Muscle layer of duodenum (tissue), 2 donors: ENCODE results near the gene DDIT4.

Experiments used
- H3K27ac ChIP-seq: one replicate; pipeline ENCODE4 v1.7.0; 2013; ENCODE audit warnings: mild to moderate bottlenecking, low read length
- H3K27me3 ChIP-seq: one replicate; pipeline ENCODE4 v1.7.0; 2013; ENCODE audit warnings: low read depth, mild to moderate bottlenecking, control low read depth, low read length
- H3K36me3 ChIP-seq, 2 donors: one replicate each; pipeline ENCODE4 v1.7.0; 2013; ENCODE audit warnings: low read length in 2 of 2, control low read depth in 1 of 2, mild to moderate bottlenecking in 1 of 2; ENCODE audit not compliant: insufficient read depth in 2 of 2, control insufficient read depth in 1 of 2
- H3K4me1 ChIP-seq, 2 donors: one replicate each; pipeline ENCODE4 v1.7.0; 2013; ENCODE audit warnings: low read length in 2 of 2, mild to moderate bottlenecking in 2 of 2, control low read depth in 1 of 2, moderate library complexity in 1 of 2; ENCODE audit not compliant: insufficient read depth in 2 of 2, control insufficient read depth in 1 of 2
- H3K4me3 ChIP-seq, 2 donors: one replicate each; pipeline ENCODE4 v1.7.0; 2013; ENCODE audit warnings: low read length in 2 of 2, low read depth in 1 of 2, mild to moderate bottlenecking in 1 of 2
- H3K9me3 ChIP-seq, 2 donors: one replicate each; pipeline ENCODE4 v1.7.0; 2013; ENCODE audit warnings: low read length in 2 of 2, control low read depth in 1 of 2, mild to moderate bottlenecking in 1 of 2; ENCODE audit not compliant: control insufficient read depth in 1 of 2
- donor health status: healthy.

Gene DDIT4

DNA sequence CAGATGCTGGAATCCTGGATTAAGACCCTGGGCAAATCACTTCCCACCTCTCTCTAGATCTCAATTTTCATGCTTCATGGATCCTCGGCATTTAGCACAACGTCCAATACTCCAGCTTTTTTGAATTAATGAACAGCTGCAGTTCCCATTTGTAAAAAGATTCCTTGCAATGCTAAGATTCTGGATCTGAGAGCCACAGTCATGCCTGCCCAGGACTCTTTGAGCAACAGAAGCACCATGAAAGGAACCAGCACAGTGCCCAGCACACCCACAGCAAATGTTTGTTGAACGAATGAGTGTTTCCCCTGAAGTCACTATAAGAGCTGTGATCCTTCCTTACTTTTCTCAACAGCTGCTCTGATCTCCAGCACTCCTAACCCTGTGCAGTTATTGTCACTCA is 20.8 kb upstream of the DDIT4 start:
- no peak overlapping the region for H3K4me3 ChIP-seq
- H3K27ac ChIP-seq = peak overlapping the region; percentile 4
- H3K4me1 ChIP-seq = peaks cover 32 to 54% of the 10 kb centered on the region in 2 donors
- H3K9me3 ChIP-seq = no peaks in the 10 kb centered on the region
- H3K36me3 ChIP-seq = no peaks in the 10 kb centered on the region
- H3K27me3 ChIP-seq = no peaks in the 10 kb centered on the region

DNA sequence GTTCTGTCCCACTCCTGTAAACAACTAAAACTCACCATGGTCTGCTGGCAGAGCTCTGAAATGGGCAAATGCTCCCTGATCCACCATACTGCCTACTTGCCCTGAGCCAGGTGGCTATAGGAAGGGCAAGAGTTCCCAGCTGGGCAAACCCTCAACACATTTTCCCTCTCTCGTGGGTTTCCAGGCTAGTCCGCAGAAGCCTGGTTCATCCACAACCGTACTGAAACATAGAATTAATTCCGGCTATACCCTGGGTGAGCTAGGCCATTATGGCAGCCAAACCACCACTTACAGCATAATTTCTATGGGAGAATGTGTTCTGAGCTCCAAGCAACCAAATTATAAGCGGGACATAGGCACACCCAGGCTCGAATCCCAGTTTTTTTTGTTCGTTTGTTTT is 20.1 kb upstream of the DDIT4 start:
- H3K4me3 ChIP-seq = no peak overlapping the region
- H3K9me3 ChIP-seq = no peaks in the 10 kb centered on the region
- no peaks in the 10 kb centered on the region for H3K36me3 ChIP-seq
- H3K27me3 ChIP-seq = no peaks in the 10 kb centered on the region
- H3K4me1 ChIP-seq = peaks cover 27 to 48% of the 10 kb centered on the region in 2 donors
- peak overlapping the region; percentile 4 for H3K27ac ChIP-seq

DNA sequence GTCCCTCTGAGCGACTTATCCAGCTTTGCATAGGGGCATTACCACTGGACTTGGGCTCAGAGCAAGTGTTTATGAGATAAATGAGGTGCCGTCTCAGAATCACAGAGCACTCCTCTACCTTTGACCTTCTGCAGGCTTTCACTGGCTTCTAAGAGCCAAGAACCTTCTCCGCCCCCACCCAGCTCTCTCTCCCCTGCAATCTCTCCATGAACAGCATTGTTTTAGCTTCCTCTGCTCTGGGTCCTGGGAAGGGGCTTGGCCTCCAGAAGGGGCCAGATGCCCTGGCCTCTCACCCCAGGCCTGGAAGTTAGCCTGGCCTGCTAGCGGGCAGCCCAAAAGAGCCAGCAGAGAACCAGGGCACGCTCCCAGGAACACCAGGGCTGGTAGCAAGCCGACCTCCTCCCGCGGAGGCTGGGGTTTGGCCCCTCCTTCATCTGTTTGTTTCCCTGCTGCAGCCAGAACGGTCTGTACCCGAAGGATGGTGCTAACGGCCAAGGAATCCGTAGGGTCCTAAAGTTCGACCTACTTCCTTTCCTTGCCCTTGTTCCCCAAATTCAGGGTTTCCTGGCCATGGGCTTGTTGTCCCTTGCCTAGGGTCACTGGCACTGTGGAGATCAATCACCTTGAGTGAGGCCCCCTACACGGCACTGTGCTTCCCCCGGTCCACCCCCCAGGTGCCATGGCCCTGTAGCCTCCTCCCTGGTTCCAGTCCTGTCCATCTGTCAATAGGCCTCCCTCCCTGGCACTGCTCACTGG is 18.7 kb upstream of the DDIT4 start:
- H3K4me1 ChIP-seq = peaks cover 30 to 50% of the 10 kb centered on the region in 2 donors
- peak overlapping the region; percentile 89 for H3K27ac ChIP-seq
- no peaks in the 10 kb centered on the region for H3K9me3 ChIP-seq
- H3K27me3 ChIP-seq = no peaks in the 10 kb centered on the region
- H3K4me3 ChIP-seq = peak overlapping the region; percentile 33 to 49
- no peaks in the 10 kb centered on the region for H3K36me3 ChIP-seq

DNA sequence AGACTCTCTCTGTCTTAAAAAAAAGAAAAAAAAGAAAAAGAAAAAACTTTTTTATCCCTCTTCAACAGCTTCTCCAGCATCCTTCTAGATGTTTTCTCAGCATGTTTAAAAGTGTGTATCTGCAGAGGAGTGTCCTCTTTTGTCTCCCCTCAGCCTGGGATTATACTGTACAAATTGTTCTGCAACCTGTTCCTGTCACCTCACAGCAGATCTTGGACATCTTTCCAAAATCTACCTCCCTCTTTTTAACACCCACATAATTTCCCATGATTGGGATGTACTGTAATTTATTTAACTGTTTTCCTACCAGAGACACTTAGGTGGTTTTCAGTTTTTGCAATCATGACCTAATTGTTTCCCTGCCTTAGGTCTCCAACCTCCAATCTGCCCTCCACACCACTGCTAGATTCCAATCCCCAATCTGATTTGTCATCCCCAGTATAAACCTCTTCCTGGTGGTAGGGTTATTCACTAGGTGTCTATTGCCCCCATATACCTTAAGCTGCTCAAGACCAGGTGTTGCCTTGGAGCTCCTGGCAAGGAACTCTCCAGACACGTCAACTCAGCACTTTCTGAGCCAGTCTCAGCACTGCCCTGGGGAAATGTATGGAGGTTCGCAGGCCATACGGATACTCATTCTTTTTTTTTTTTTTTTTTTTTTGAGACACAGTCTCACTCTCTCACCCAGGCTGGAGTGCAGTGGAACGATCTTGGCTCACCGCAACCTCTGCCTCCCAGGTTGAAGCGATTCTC is 17.6 kb upstream of the DDIT4 start:
- no peaks in the 10 kb centered on the region for H3K9me3 ChIP-seq
- no peak overlapping the region for H3K4me3 ChIP-seq
- H3K27ac ChIP-seq = peak overlapping the region; percentile 89
- no peaks in the 10 kb centered on the region for H3K36me3 ChIP-seq
- H3K27me3 ChIP-seq = no peaks in the 10 kb centered on the region
- H3K4me1 ChIP-seq = peaks cover 35 to 56% of the 10 kb centered on the region in 2 donors

DNA sequence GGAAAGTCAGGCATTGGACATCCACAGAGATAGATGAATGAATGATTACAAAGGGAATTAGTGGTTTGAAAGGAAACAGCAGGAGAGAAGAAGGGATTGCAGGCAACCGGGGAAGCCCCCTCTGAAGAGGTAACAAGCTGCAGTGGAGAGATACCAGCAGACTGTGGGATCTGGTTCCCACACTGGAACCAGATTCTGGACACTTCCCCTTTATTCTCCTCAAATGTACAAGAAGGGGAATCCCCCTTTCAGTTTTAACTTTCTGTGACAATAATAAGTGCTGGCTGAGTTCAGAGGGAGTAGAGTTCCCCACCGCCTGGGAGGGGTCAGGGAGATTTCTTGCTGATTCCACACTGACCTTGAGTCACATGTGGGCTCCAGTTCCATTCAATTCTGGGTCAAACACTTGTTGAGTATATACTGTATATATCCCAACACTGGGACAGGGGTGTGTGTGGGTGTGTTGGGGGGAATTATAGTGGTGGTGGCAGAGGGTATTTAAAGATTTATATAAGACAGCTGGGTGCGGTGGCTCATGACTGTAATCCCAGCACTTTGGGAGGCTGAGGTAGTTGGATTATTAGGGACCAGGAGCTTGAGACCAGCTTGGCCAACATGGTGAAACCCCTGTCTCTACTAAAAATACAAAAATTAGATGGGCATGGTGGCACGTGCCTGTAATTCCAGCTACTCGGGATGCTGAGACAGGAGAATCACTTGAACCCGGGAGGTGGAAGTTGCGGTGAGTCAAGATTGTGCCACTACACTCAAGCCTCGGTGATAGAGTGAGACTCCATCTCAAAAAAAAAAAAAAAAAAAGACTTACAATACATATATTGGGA is 16.5 kb upstream of the DDIT4 start:
- H3K4me1 ChIP-seq = peaks cover 39 to 62% of the 10 kb centered on the region in 2 donors

DNA sequence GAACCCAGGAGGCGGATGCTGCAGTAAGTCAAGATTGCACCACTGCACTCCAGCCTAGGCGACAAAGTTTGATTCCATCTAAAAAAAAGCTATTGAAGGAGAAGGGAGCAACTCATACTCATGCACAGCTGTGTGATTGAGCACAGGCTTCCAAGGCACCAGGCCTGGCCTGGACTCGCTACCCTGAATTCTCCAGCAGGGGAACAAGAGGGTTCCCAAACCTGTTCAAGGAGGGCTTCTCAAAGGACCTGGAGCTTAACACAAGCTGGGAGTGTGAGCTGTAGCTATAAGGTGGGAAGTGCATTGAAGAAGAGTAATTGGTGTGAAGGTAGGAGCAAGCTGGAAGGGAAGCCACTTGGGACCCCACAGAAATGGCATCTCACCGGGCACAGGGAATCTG is 15.1 kb upstream of the DDIT4 start:
- Histone ChIP-seq H3K27me3 (no peaks in the 10 kb centered on the region), H3K27ac (no peak overlapping the region), H3K4me1 (peaks cover 39 to 56% of the 10 kb centered on the region in 2 donors), H3K36me3 (no peaks in the 10 kb centered on the region), H3K4me3 (no peak overlapping the region), H3K9me3 (no peaks in the 10 kb centered on the region)

More for the DNA sequence above, 16.5 kb upstream of the DDIT4 start:
- Histone ChIP-seq H3K4me3 (no peak overlapping the region), H3K27ac (peak overlapping the region; percentile 62), H3K27me3 (no peaks in the 10 kb centered on the region), H3K36me3 (no peaks in the 10 kb centered on the region), H3K9me3 (no peaks in the 10 kb centered on the region)

DNA sequence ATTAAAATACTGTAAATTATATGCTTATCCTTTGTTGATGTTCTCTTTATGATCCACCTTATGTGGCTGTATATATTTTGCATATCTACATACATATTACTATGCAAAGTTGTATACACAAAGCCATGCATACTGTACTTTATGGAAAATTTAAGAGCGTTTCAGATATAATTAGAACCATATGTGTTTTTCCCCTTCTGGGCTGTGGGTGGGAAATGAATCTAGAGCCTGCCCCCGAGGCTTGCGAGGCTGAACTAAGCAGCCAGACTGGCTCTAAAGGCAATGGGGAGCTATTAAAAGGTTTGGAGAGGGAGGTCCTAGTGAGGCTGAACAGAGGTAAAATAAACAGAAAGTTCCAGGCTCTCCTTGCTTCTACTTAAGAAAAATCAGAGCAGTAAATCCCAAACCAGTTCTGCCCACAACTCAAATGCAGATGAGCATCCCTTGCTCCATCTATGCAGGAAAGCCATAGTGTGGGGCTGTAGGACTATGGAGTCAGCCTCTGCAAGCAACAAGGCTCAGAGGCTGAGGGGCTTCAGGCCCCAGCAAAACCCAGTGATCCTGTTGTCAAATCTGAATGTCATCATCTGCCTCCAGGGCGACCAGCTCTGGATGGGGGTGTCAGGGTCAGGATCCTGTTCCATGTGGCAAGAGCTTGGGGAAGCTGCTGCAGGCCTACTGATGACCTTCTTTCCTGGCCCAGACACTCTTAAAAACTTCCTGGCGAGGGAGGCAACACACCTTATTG is 14.1 kb upstream of the DDIT4 start:
- H3K27ac ChIP-seq = peak overlapping the region; percentile 95
- no peaks in the 10 kb centered on the region for H3K9me3 ChIP-seq
- H3K27me3 ChIP-seq = no peaks in the 10 kb centered on the region
- no peak overlapping the region for H3K4me3 ChIP-seq
- H3K4me1 ChIP-seq = peaks cover 37 to 53% of the 10 kb centered on the region in 2 donors
- no peaks in the 10 kb centered on the region for H3K36me3 ChIP-seq

DNA sequence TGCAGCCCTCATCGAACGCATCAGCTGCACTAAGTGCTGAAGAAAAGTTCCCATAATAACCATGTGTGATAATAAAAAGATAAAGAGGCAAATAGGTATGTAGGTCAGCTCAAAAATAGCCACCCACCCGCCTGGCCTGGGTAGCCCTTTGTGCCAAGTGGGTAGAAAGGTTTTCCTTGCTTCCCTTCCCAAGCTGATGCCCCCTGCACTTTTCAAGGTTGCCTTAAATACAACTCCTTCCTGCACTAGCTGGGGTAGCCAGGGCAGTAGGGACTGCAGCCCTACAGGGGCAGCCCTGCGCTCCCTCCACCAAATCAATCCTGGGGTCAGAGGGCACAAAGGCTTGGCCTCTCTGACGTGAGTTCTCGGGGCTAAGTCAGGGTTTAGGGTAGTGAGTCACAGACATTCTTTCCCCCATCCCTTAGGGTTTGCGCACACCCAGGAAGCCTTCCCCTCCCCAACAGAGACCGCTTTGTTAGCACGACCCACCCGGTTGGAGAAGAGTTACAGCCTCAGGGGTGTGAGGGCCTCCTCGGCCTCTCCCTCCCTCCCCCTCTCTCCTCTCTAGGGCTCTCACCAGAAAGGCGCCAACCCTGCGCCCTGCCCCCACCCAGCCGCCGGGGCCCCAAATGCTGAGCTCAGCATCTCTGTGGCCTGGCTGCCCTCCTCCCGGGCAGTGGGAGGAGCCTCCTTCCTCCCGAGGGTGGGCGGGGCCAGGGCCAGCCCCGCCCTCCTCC is 13.3 kb upstream of the DDIT4 start:
- Histone ChIP-seq H3K27ac (peak overlapping the region; percentile 95), H3K4me3 (peak overlapping the region; percentile 58 to 79), H3K36me3 (no peaks in the 10 kb centered on the region), H3K9me3 (no peaks in the 10 kb centered on the region), H3K4me1 (peaks cover 30 to 45% of the 10 kb centered on the region in 2 donors), H3K27me3 (no peaks in the 10 kb centered on the region)

DNA sequence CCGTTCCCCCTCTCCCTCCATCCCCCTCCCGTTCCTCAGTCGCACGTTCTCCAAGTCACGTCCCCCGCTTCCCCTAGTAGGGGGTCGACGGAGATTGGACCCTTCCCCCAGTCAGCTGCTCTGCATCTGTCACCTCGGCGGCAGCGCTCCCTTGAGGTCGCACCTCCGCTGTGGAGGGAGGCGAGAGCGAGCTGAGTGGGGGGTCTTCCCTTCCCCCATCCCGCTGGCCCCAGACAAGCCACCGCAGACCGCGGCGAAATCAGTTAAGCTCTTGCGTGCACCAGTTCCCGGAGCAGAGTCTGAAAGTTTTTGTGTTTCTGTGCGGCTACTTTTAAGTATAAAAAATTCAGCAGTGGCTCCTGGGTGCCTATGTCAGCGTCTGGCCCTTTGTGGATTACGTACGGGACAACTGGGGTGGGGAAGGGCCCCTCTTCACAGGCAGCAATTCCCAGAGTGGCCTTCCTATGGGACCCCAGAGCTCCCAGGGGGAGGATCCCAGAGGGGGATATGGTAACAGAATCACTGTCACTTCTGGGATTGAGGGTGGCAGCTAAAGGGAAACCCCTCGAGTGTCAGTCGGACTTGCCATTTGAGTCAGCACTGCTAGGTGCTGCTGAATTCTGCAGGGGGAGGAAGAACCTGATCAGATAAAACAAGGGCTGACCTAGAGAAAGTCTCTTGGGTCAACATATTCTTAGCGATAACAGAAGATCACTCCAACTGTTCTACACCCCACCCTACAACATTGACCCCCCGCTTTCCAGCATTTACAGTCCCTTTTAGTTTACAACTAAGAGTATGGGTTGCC is 12.5 kb upstream of the DDIT4 start:
- Histone ChIP-seq H3K27me3 (no peaks in the 10 kb centered on the region), H3K27ac (peak overlapping the region; percentile 95), H3K9me3 (no peaks in the 10 kb centered on the region), H3K4me1 (peaks cover 27 to 37% of the 10 kb centered on the region in 2 donors), H3K36me3 (no peaks in the 10 kb centered on the region), H3K4me3 (peak overlapping the region; percentile 58 to 79)
